WTC11 (cell line): ENCODE data around the gene CNTNAP2. TPM values are rescaled to one million over a fixed set of nuclear protein-coding genes. Genes with fewer than 3 reads are reported as not detected.

Experiments used
- ATAC-seq: fragments of 200-7000 bp; cut with Tn5 transposase; 2 replicates; pipeline ENCODE4 v1.10.0; 2021; ENCODE audit warnings: mild to moderate bottlenecking, moderate library complexity
- CTCF ChIA-PET: fragments of 300-600 bp; sonication (Branson Sonifier 250); formaldehyde crosslinking; loops from one replicate; lab custom pipeline; 2021; ENCODE audit warnings: antibody characterized with exemption; lab: Charles Lee
- POLR2A ChIA-PET: fragments of 350-600 bp; sonication (Branson Sonifier 250); formaldehyde crosslinking; loops from one replicate; lab custom pipeline; 2021; ENCODE audit warnings: antibody characterized with exemption; lab: Charles Lee
- DNase-seq: peaks from one replicate; pipeline ENCODE4 v3.0.0; 2021; ENCODE audit warnings: low spot score
- H3K27ac Mint-ChIP-seq: 2 replicates; pipeline ENCODE4 v1.8.0; 2021; ENCODE audit warnings: mixed read lengths
- H3K27me3 Mint-ChIP-seq: 2 replicates; pipeline ENCODE4 v1.8.0; 2021; ENCODE audit warnings: low read depth, mild to moderate bottlenecking, moderate library complexity, mixed read lengths
- H3K36me3 Mint-ChIP-seq: 2 replicates; pipeline ENCODE4 v1.8.0; 2021; ENCODE audit warnings: mixed read lengths
- H3K4me1 Mint-ChIP-seq: 2 replicates; pipeline ENCODE4 v1.8.0; 2022; ENCODE audit warnings: mixed read lengths
- H3K4me3 Mint-ChIP-seq: 2 replicates; pipeline ENCODE4 v1.8.0; 2021; ENCODE audit warnings: mild to moderate bottlenecking, moderate library complexity, mixed read lengths
- H3K9me3 Mint-ChIP-seq: 2 replicates; pipeline ENCODE4 v1.8.0; 2021; ENCODE audit warnings: mixed read lengths
- ARID4B ChIP-seq: sonication (generic); formaldehyde crosslinking; IDR thresholded peaks from 2 replicates; pipeline ENCODE4 v1.8.0; 2023; ENCODE audit warnings: missing genetic modification reagents, mild to moderate bottlenecking, borderline replicate concordance
- CBFB ChIP-seq: sonication (generic); formaldehyde crosslinking; IDR thresholded peaks from 2 replicates; pipeline ENCODE4 v1.8.1; 2022; ENCODE audit warnings: mild to moderate bottlenecking, low read depth, missing genetic modification reagents
- ELF4 ChIP-seq: sonication (generic); formaldehyde crosslinking; IDR thresholded peaks from 2 replicates; pipeline ENCODE4 v1.8.1; 2022; ENCODE audit warnings: low read depth, mild to moderate bottlenecking, moderate library complexity, missing genetic modification reagents
- ERG ChIP-seq: fragments of 250-450 bp; sonication (Bioruptor Pico); IDR thresholded peaks from 2 replicates; pipeline ENCODE4 v1.8.0; 2021; ENCODE audit warnings: mild to moderate bottlenecking
- FOXK1 ChIP-seq: sonication (generic); formaldehyde crosslinking; IDR thresholded peaks from 2 replicates; pipeline ENCODE4 v1.8.0; 2022; ENCODE audit warnings: mild to moderate bottlenecking, moderate library complexity, missing genetic modification reagents
- FOXP1 ChIP-seq: sonication (generic); formaldehyde crosslinking; IDR thresholded peaks from 2 replicates; pipeline ENCODE4 v1.8.0; 2022; ENCODE audit warnings: missing genetic modification reagents, mild to moderate bottlenecking, moderate library complexity, borderline replicate concordance
- GABPB1 ChIP-seq: sonication (generic); formaldehyde crosslinking; IDR thresholded peaks from 2 replicates; pipeline ENCODE4 v1.8.1; 2023; ENCODE audit warnings: mild to moderate bottlenecking, missing genetic modification reagents
- HMGXB4 ChIP-seq: sonication (generic); formaldehyde crosslinking; IDR thresholded peaks from 2 replicates; pipeline ENCODE4 v1.8.1; 2023; ENCODE audit warnings: mild to moderate bottlenecking, moderate library complexity, missing genetic modification reagents
- JUN ChIP-seq: sonication (generic); formaldehyde crosslinking; IDR thresholded peaks from 2 replicates; pipeline ENCODE4 v1.8.0; 2023; ENCODE audit warnings: mild to moderate bottlenecking, missing genetic modification reagents
- MXD4 ChIP-seq: fragments of 250-450 bp; sonication (Bioruptor Pico); IDR thresholded peaks from 2 replicates; pipeline ENCODE4 v1.8.0; 2021; ENCODE audit warnings: mild to moderate bottlenecking, moderate library complexity, borderline replicate concordance
- NFATC4 ChIP-seq: fragments of 250-450 bp; sonication (Bioruptor Pico); IDR thresholded peaks from 2 replicates; pipeline ENCODE4 v1.9.0; 2021; ENCODE audit warnings: mild to moderate bottlenecking
- SP1 ChIP-seq: sonication (generic); formaldehyde crosslinking; conservative IDR thresholded peaks from 2 replicates; pipeline ENCODE4 v1.8.1; 2022; ENCODE audit warnings: missing genetic modification reagents
- ZNF219 ChIP-seq: sonication (generic); formaldehyde crosslinking; IDR thresholded peaks from 2 replicates; pipeline ENCODE4 v1.8.0; 2023; ENCODE audit warnings: missing genetic modification reagents, mild to moderate bottlenecking, borderline replicate concordance
- ZNF263 ChIP-seq: sonication (generic); formaldehyde crosslinking; IDR thresholded peaks from 2 replicates; pipeline ENCODE4 v1.8.1; 2022; ENCODE audit warnings: low read depth, mild to moderate bottlenecking, moderate library complexity, missing genetic modification reagents
- ZNF396 ChIP-seq: fragments of 250-450 bp; sonication (Bioruptor Pico); IDR thresholded peaks from 2 replicates; pipeline ENCODE4 v1.8.0; 2021; ENCODE audit warnings: mild to moderate bottlenecking, moderate library complexity, borderline replicate concordance
- total RNA-seq: library from RNA; stranded (reverse); gene quantifications from 3 replicates; pipeline ENCODE4 v1.2.3, GENCODE V29; 2021
- TF ChIP-seq, protein P1 (sequence below): sonication (generic); formaldehyde crosslinking; IDR thresholded peaks from 2 replicates; pipeline ENCODE4 v1.8.0; 2022; ENCODE audit warnings: missing genetic modification reagents

The CNTNAP2 gene
- total RNA-seq, 1 experiment from 2014 or later, result 63.8 TPM

GRCh38 chr7:147207988-147208387 is 1091.4 kb downstream of the CNTNAP2 start (continued):
- TF ChIP-seq JUN (no peak), ZNF263 (CRISPR knock-in tag) (no peak)

- H3K4me1 Mint-ChIP-seq, result no peaks in the 10 kb centered on the region
- TF ChIP-seq ZNF219 (CRISPR knock-in tag), result no peak
- TF ChIP-seq GABPB1, result no peak
- TF ChIP-seq ERG (CRISPR knock-in tag), result no peak
- no peak for TF ChIP-seq JUN
- no peak for TF ChIP-seq ELF4 (CRISPR knock-in tag)
- TF ChIP-seq FOXP1 (CRISPR knock-in tag), result no peak
- TF ChIP-seq CBFB (CRISPR knock-in tag), result no peak
- no peak for TF ChIP-seq FOXK1 (CRISPR knock-in tag)
- TF ChIP-seq SP1 (CRISPR knock-in tag), result no peak
- no peak for TF ChIP-seq ZNF396 (CRISPR knock-in tag)
- TF ChIP-seq NFATC4 (CRISPR knock-in tag), result no peak
- TF ChIP-seq, protein P1, sequence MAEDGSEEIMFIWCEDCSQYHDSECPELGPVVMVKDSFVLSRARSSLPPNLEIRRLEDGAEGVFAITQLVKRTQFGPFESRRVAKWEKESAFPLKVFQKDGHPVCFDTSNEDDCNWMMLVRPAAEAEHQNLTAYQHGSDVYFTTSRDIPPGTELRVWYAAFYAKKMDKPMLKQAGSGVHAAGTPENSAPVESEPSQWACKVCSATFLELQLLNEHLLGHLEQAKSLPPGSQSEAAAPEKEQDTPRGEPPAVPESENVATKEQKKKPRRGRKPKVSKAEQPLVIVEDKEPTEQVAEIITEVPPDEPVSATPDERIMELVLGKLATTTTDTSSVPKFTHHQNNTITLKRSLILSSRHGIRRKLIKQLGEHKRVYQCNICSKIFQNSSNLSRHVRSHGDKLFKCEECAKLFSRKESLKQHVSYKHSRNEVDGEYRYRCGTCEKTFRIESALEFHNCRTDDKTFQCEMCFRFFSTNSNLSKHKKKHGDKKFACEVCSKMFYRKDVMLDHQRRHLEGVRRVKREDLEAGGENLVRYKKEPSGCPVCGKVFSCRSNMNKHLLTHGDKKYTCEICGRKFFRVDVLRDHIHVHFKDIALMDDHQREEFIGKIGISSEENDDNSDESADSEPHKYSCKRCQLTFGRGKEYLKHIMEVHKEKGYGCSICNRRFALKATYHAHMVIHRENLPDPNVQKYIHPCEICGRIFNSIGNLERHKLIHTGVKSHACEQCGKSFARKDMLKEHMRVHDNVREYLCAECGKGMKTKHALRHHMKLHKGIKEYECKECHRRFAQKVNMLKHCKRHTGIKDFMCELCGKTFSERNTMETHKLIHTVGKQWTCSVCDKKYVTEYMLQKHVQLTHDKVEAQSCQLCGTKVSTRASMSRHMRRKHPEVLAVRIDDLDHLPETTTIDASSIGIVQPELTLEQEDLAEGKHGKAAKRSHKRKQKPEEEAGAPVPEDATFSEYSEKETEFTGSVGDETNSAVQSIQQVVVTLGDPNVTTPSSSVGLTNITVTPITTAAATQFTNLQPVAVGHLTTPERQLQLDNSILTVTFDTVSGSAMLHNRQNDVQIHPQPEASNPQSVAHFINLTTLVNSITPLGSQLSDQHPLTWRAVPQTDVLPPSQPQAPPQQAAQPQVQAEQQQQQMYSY (CRISPR knock-in tag), result no peak
- no peak for TF ChIP-seq HMGXB4 (CRISPR knock-in tag)
- TF ChIP-seq MXD4 (CRISPR knock-in tag), result no peak
- no peak for TF ChIP-seq ARID4B (CRISPR knock-in tag)
- H3K4me3 Mint-ChIP-seq, result no peak overlapping the region
- no peaks in the 10 kb centered on the region for H3K27me3 Mint-ChIP-seq
- H3K36me3 Mint-ChIP-seq, result no peaks in the 10 kb centered on the region
- peaks cover 6% of the 10 kb centered on the region; the same call in 1 of the 2 replicates for H3K9me3 Mint-ChIP-seq
- no peak overlapping the region for H3K27ac Mint-ChIP-seq
- no peak for ATAC-seq
- POLR2A ChIA-PET, result no interaction called here
- CTCF ChIA-PET, result no interaction called here
- no peak for DNase-seq
These were observed 1114.7 kb downstream of the CNTNAP2 start for GRCh38 chr7:147231275-147231674.
